GM13976 (cell line): ENCODE measurements around the gene ABHD1.

Source experiments
- DNase-seq: peaks from one replicate; pipeline ENCODE4 v3.0.0; 2012; ENCODE audit warnings: low spot score
- in situ Hi-C: fragments of 300-500 bp; cut with MboI; formaldehyde crosslinking; loops from one replicate; pipeline ENCODE4 v1.12.0; 2022; ENCODE audit warnings: low sequenced_read_pairs, mixed read lengths, inconsistent platforms; ENCODE audit not compliant: unreplicated experiment
- TF ChIP-seq, protein P1 (sequence below): IDR thresholded peaks from 2 replicates; pipeline ENCODE4 v1.5.1; 2012; ENCODE audit warnings: borderline replicate concordance, mild to moderate bottlenecking; ENCODE audit not compliant: insufficient read depth; ENCODE audit errors: extremely low read depth, missing control alignments, control extremely low read depth

Gene ABHD1

DNA sequence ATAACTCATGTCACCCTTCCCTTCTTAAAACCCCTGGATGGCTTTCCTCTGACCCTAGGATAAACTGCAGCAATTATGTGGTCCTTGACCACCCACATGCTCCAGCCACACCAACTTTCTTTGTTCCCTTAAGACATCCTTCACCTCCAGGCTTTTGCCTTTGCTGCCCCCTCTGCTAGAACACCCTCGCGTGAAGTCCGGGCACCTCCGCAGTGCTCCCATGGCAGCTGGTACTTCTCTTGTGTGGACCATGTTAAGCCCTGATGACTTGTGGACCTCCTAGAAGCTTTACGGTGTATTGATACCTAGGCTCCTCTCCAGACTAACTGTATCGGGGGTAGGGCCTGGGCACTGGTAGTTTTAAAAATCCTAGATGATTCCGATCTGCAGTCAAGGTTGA is 824 bp upstream of the ABHD1 start:
- no peak for DNase-seq
- in situ Hi-C loops, result no loop called here
- TF ChIP-seq, protein P1, sequence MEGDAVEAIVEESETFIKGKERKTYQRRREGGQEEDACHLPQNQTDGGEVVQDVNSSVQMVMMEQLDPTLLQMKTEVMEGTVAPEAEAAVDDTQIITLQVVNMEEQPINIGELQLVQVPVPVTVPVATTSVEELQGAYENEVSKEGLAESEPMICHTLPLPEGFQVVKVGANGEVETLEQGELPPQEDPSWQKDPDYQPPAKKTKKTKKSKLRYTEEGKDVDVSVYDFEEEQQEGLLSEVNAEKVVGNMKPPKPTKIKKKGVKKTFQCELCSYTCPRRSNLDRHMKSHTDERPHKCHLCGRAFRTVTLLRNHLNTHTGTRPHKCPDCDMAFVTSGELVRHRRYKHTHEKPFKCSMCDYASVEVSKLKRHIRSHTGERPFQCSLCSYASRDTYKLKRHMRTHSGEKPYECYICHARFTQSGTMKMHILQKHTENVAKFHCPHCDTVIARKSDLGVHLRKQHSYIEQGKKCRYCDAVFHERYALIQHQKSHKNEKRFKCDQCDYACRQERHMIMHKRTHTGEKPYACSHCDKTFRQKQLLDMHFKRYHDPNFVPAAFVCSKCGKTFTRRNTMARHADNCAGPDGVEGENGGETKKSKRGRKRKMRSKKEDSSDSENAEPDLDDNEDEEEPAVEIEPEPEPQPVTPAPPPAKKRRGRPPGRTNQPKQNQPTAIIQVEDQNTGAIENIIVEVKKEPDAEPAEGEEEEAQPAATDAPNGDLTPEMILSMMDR, result no peak

DNA sequence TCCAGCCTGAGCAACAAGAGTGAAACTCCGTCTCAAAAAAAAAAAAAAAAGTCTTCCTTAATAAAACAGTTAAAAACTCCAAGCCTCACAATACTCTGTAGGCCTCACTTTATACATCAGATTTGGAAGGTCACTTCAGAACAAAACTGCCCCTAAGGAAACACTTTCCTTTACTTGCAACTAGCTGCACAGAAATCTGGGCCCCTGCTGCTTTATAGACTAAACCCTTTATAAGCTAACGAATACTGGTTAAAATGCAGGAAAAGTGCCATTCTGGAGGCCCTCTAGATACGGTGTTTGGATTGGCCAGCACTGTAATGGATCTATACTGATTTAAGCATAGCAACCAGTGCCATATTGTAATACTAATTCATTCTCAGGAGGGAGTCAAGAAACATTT is 1.5 kb downstream of the ABHD1 start:
- no peak for DNase-seq
- in situ Hi-C loops, result no loop called here
- TF ChIP-seq, protein P1, result no peak

DNA sequence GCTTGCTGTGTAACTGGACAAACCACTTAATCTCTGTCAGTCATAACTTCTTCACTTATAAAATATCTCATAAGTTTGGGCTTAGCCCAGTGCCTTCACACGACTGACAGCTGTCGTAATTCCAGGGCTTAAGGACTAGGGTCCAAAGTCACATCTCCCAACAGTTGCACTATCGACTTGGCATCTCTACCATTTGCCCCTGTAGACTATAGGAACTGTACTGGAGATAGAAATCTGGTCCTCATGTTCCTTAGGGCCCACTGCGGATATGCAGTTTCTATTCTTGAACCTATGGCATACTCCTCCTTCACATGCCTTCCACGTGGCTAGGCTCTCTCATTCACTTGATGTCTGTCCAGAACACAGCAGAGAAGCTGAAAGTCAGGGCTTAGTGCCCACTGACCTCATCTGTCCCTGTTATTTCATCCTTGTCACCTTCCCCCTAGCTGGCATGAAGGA is 2.7 kb downstream of the ABHD1 start:
- in situ Hi-C loops, result no loop called here
- DNase-seq, result no peak
- TF ChIP-seq, protein P1, result no peak

DNA sequence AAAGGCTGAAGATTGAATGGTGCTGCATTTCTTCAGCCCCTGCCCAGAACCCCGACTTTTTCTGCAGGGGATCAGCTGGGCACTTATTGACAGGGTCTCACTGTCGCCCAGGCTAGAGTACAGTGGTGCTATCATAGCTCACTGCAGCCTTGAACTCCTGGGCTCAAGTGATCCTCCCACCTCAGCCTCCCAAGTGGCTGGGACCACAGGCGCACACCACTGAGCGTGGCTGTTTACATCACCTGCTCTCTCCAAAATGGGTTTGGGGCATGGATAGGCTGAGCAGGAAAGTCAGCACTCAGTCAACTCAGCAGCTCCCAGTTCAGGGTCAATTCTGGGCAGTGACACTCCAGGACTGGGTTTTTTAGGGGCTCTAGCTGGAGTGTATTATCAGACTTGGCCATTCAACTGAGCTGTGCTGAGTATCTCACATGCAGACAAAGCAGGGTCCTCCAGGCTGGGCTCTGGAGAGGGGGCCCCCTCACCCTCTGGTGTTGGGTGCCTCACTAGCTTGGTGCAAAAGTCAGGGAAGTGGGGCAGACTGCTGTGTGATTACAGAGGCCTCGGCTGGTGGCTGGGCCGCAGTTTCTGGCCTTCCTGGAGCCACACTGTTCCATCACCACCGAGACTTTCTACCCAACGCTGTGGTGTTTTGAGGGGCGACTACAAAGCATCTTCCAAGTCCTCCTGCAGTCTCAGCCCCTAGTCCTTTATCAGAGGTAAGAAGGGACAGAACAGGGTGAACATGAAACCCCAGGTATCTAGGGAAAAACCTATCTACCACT is 4.5 kb downstream of the ABHD1 start:
- no peak for DNase-seq
- TF ChIP-seq, protein P1, result no peak
- in situ Hi-C loops, result no loop called here

GRCh38 chr2:27128668-27129571 is 5.3 kb downstream of the ABHD1 start:
- in situ Hi-C loops, result no loop called here
- TF ChIP-seq, protein P1, result no peak
- no peak for DNase-seq

- in situ Hi-C loops, result no loop called here
- no peak for DNase-seq
- TF ChIP-seq, protein P1, result no peak
These were observed 6.8 kb downstream of the ABHD1 start for GRCh38 chr2:27130396-27130795.
